Erythroblast (primary cell): Measurements from ENCODE around the gene AP5Z1.

Experiments used
- GATA1 ChIP-seq: IDR thresholded peaks from 2 replicates; pipeline ENCODE4 v1.6.1; 2011; ENCODE audit warnings: low read depth, mild to moderate bottlenecking, control low read depth, low read length, moderate library complexity
- POLR2A ChIP-seq: IDR thresholded peaks from 2 replicates; pipeline ENCODE4 v1.6.1; 2011; ENCODE audit warnings: mild to moderate bottlenecking, low read length

DNA sequence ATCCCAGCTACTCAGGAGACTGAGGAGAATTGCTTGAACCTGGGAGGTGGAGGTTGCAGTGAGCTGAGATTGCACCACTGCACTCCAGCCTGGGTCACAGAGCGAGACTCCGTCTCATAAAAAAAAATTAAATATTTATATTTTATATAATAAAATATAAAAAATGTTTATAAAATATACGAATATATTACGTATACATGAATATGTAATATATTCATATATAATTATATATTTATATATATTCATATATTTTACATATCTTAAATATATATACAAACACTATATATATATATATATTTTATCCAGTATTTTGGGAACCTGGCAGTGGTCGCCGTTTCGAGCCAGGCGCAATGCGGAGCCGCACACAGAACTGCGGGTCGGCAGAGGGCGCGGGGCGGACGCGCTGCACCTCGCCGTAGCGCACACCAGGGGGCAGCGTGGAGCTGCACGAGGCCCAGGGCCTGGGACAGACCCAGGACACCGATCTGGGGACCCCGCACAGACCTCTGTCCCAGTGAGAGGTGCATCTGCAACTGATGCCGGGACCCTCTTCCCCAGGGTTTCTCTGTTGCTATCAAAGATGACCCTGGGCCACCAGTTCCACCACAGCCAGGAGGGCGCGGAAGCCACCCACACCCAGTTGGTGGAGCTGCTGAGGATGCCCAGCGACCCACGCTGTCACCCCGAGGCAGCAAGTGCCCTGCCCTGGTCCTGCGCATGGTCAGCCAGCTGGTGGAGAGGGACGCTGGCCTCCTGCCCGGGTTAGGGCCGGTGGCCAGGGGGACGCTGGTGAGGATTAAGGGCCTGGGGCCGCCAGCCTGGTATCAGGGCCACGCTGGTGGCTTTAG is 22.7 kb downstream of the AP5Z1 start:
- TF ChIP-seq POLR2A (no peak), GATA1 (no peak)
